GM10248 (cell line): ENCODE results near the gene LY6G5B.

Source experiments
- CTCF ChIA-PET: fragments of 300-600 bp; sonication (Branson Sonifier 250); formaldehyde crosslinking; extraction: SDS; loops from one replicate; lab custom pipeline; 2021; ENCODE audit warnings: antibody characterized with exemption; lab: Yijun Ruan, JAX
- POLR2A ChIA-PET: fragments of 350-650 bp; sonication (Branson Sonifier 250); formaldehyde crosslinking; extraction: SDS; loops from one replicate; lab custom pipeline; 2020; ENCODE audit warnings: antibody characterized with exemption; lab: Yijun Ruan, JAX
- DNase-seq: peaks from one replicate; pipeline ENCODE4 v3.0.0; 2012; ENCODE audit errors: extremely low spot score
- CTCF ChIP-seq: IDR thresholded peaks from 2 replicates; pipeline ENCODE4 v1.5.1; 2012; ENCODE audit warnings: mild to moderate bottlenecking, low read depth; ENCODE audit errors: extremely low read depth, missing control alignments, control extremely low read depth

LY6G5B gene

GRCh38 chr6:31660381-31661261, 9.2 kb upstream of the LY6G5B start, which contains the start of gene C6orf47:
Gene C6orf47, minus strand, starts transcription at chr6:31660778. Its CDS starts 831 bp downstream, at chr6:31659947.
- ChIA-PET POLR2A (interaction anchor here (0.6 to 1.0 kb wide), 5 partner anchors 8 to 755 kb away, joined by 3 to 6 read pairs (median 3); partner anchors contain the start of genes BAG6, HSPA1A, HSPA1B and HSPA1L), CTCF (interaction anchor here (0.8 to 4.2 kb wide), 6 partner anchors 8 to 228 kb away, joined by 3 to 27 read pairs (median 4); partner anchors contain the start of genes BAG6 and MSH5)
- TF ChIP-seq CTCF = no peak
- DNase-seq = peak; percentile 86

- POLR2A ChIA-PET = interaction anchor here (0.6 to 1.0 kb wide), 3 partner anchors 9 to 756 kb away, joined by 3 to 6 read pairs (median 3); partner anchors contain the start of genes BAG6, HSPA1A and HSPA1L
- CTCF ChIA-PET = interaction anchor here (1.2 to 4.2 kb wide), 5 partner anchors 9 to 227 kb away, joined by 3 to 27 read pairs (median 6); partner anchors contain the start of genes BAG6 and MSH5
- TF ChIP-seq CTCF = no peak
- no peak for DNase-seq
Observed at GRCh38 chr6:31661262-31662123, 8.3 kb upstream of the LY6G5B start.

- ChIA-PET POLR2A (interaction anchor here (0.6 to 3.3 kb wide), 5 partner anchors 11 to 1039 kb away, joined by 3 to 15 read pairs (median 4); partner anchors contain the start of gene BAG6), CTCF (interaction anchor here (1.1 to 4.2 kb wide), 4 partner anchors 9 to 111 kb away, joined by 3 to 27 read pairs (median 9); partner anchors contain the start of genes BAG6 and MSH5)
- DNase-seq = no peak
- TF ChIP-seq CTCF = no peak
Observed at GRCh38 chr6:31662124-31662723, 7.6 kb upstream of the LY6G5B start.

- no peak for TF ChIP-seq CTCF
- DNase-seq = no peak
- CTCF ChIA-PET = interaction anchor here (1.0 to 4.2 kb wide), 9 partner anchors 8 to 289 kb away, joined by 3 to 27 read pairs (median 4); partner anchors contain the start of genes ATP6V1G2, BAG6, MSH5 and NFKBIL1
- POLR2A ChIA-PET = interaction anchor here (0.6 to 3.3 kb wide), 6 partner anchors 8 to 1041 kb away, joined by 3 to 15 read pairs (median 4); partner anchors contain the start of genes APOM, BAG6 and HSPA1B
Observed at GRCh38 chr6:31663126-31663960, 6.4 kb upstream of the LY6G5B start.

GRCh38 chr6:31663961-31664789, 5.6 kb upstream of the LY6G5B start:
- CTCF ChIA-PET = interaction anchor here (0.9 to 4.2 kb wide), 11 partner anchors 9 to 288 kb away, joined by 3 to 27 read pairs (median 4); partner anchors contain the start of genes ATP6V1G2, BAG6 and NFKBIL1
- POLR2A ChIA-PET = interaction anchor here (0.6 to 3.3 kb wide), 10 partner anchors 9 to 1036 kb away, joined by 3 to 15 read pairs (median 3); partner anchors contain the start of genes ABHD16A, APOM, BAG6 and HSPA1B
- no peak for DNase-seq
- no peak for TF ChIP-seq CTCF
